Epithelial cell of esophagus (primary cell): ENCODE data around the gene MCC.

Experiments used
- DNase-seq: peaks from one replicate; pipeline ENCODE4 v3.0.0; 2010; ENCODE audit warnings: low read depth
- H3K4me3 ChIP-seq: 2 replicates; pipeline ENCODE4 v1.5.1; 2011; ENCODE audit warnings: mild to moderate bottlenecking, low read length, control low read depth
- CTCF ChIP-seq: IDR thresholded peaks from 2 replicates; pipeline ENCODE4 v1.5.1; 2011; ENCODE audit warnings: low read depth, mild to moderate bottlenecking, low read length, control low read depth, inconsistent platforms; ENCODE audit not compliant: insufficient read depth; ENCODE audit errors: missing control alignments

MCC gene

GRCh38 chr5:113510836-113511451 is 22.7 kb upstream of the MCC start:
- peak; percentile 49 for TF ChIP-seq CTCF
- H3K4me3 ChIP-seq: no peak overlapping the region
- peak; percentile 71 for DNase-seq

GRCh38 chr5:113508756-113509155 is 20.5 kb upstream of the MCC start:
- TF ChIP-seq CTCF: no peak
- DNase-seq: no peak
- H3K4me3 ChIP-seq: no peak overlapping the region

- no peak overlapping the region for H3K4me3 ChIP-seq
- no peak for DNase-seq
- no peak for TF ChIP-seq CTCF
Measured at GRCh38 chr5:113507601-113508000, 19.3 kb upstream of the MCC start.

GRCh38 chr5:113505181-113505580 is 16.9 kb upstream of the MCC start:
- TF ChIP-seq CTCF: no peak
- peak; percentile 84 for DNase-seq
- H3K4me3 ChIP-seq: no peak overlapping the region

GRCh38 chr5:113503146-113503545 is 14.9 kb upstream of the MCC start:
- TF ChIP-seq CTCF: no peak
- DNase-seq: no peak
- H3K4me3 ChIP-seq: no peak overlapping the region

GRCh38 chr5:113502073-113502472 is 13.8 kb upstream of the MCC start:
- DNase-seq: no peak
- no peak for TF ChIP-seq CTCF
- no peak overlapping the region for H3K4me3 ChIP-seq

GRCh38 chr5:113495422-113495841 is 7.2 kb upstream of the MCC start:
- no peak overlapping the region for H3K4me3 ChIP-seq
- TF ChIP-seq CTCF: no peak
- DNase-seq: peak; percentile 67
